GM06990 (cell line): ENCODE data around the gene AHCYL1.

Source experiments
- DNase-seq: peaks from one replicate; pipeline ENCODE4 v3.0.0-alpha.2; 2011; ENCODE audit not compliant: insufficient read length; ENCODE audit errors: extremely low read depth
- H3K27me3 ChIP-seq: replicated peaks from 2 replicates; pipeline ENCODE4 v1.6.0; 2011; ENCODE audit warnings: low read length; ENCODE audit not compliant: control insufficient read depth, insufficient read depth
- H3K36me3 ChIP-seq: 2 replicates; pipeline ENCODE4 v1.5.1; 2011; ENCODE audit warnings: low read length; ENCODE audit not compliant: control insufficient read depth, insufficient read depth
- H3K4me3 ChIP-seq: replicated peaks from 2 replicates; pipeline ENCODE4 v1.5.1; 2011; ENCODE audit warnings: low read depth, mild to moderate bottlenecking, control low read depth, low read length
- CTCF ChIP-seq: IDR thresholded peaks from 2 replicates; pipeline ENCODE4 v1.5.1; 2011; ENCODE audit warnings: low read length, control low read depth, mild to moderate bottlenecking, inconsistent platforms; ENCODE audit not compliant: insufficient read depth, poor library complexity, severe bottlenecking

AHCYL1 gene

GRCh38 chr1:110056285-110056683 lies 71.7 kb downstream of the AHCYL1 start:
- DNase-seq = no peak
- Histone ChIP-seq H3K4me3 (no peak overlapping the region), H3K27me3 (no peaks in the 10 kb centered on the region), H3K36me3 (peaks cover 41% of the 10 kb centered on the region)
- TF ChIP-seq CTCF = no peak

GRCh38 chr1:110056776-110057175 lies 72.2 kb downstream of the AHCYL1 start:
- no peak for TF ChIP-seq CTCF
- Histone ChIP-seq H3K27me3 (no peaks in the 10 kb centered on the region), H3K4me3 (no peak overlapping the region), H3K36me3 (peaks cover 39% of the 10 kb centered on the region)
- no peak for DNase-seq

GRCh38 chr1:110057963-110058518 lies 73.5 kb downstream of the AHCYL1 start:
- Histone ChIP-seq H3K36me3 (peaks cover 35% of the 10 kb centered on the region), H3K4me3 (no peak overlapping the region), H3K27me3 (no peaks in the 10 kb centered on the region)
- DNase-seq = no peak
- TF ChIP-seq CTCF = no peak

GRCh38 chr1:110058591-110058990 lies 74.0 kb downstream of the AHCYL1 start:
- Histone ChIP-seq H3K4me3 (no peak overlapping the region), H3K36me3 (peaks cover 30% of the 10 kb centered on the region)
- no peak for TF ChIP-seq CTCF

GRCh38 chr1:110059133-110059863 lies 74.7 kb downstream of the AHCYL1 start:
- H3K27me3 ChIP-seq = no peaks in the 10 kb centered on the region
- H3K4me3 ChIP-seq = no peak overlapping the region
- no peak for DNase-seq
- TF ChIP-seq CTCF = no peak
- peaks cover 24% of the 10 kb centered on the region for H3K36me3 ChIP-seq

More at GRCh38 chr1:110058591-110058990, 74.0 kb downstream of the AHCYL1 start:
- no peak for DNase-seq
- no peaks in the 10 kb centered on the region for H3K27me3 ChIP-seq
